IMR-90 (cell line): ENCODE measurements around the gene CFP.

Experiments
- FOS ChIP-seq: fragments of 150-350 bp; IDR thresholded peaks from 2 replicates; pipeline ENCODE4 v1.6.1; 2016; ENCODE audit warnings: low read depth, low read length
- MAFK ChIP-seq: IDR thresholded peaks from 2 replicates; pipeline ENCODE4 v1.6.1; 2012; ENCODE audit warnings: low read depth, low read length, improper control_type of control experiment
- POLR2A ChIP-seq: IDR thresholded peaks from 2 replicates; pipeline ENCODE4 v1.6.1; 2012; ENCODE audit warnings: mild to moderate bottlenecking, low read depth, low read length
- RAD21 ChIP-seq: IDR thresholded peaks from 2 replicates; pipeline ENCODE4 v1.6.1; 2012; ENCODE audit warnings: low read length, improper control_type of control experiment
- RFX5 ChIP-seq: IDR thresholded peaks from 2 replicates; pipeline ENCODE4 v1.8.0; 2012; ENCODE audit warnings: low read depth, mild to moderate bottlenecking, low read length, moderate library complexity
- TF ChIP-seq, protein P1 (sequence below): conservative IDR thresholded peaks from 2 replicates; pipeline ENCODE4 v1.5.1; 2012; ENCODE audit warnings: mild to moderate bottlenecking, low read depth, low read length, improper control_type of control experiment

DNA sequence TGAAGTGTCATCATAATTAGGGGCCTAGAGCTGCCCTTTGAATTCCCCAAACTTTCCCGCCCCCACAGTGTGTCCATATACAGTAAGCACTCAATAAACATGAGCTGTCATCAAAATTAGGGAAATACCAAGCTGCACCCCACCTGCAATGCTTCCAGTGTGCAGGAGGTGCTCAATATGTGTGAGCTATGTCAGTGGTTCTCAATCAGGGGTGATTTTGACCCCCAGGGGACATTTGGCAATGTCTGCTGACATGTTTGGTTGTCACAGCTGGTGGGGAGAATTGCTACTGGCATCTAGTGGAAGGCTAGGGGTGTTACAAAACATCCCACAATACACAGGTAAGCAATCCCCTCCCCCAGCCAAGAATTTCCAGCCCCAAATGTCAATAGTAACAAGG lies 748 bp downstream of the CFP start:
- TF ChIP-seq, protein P1, sequence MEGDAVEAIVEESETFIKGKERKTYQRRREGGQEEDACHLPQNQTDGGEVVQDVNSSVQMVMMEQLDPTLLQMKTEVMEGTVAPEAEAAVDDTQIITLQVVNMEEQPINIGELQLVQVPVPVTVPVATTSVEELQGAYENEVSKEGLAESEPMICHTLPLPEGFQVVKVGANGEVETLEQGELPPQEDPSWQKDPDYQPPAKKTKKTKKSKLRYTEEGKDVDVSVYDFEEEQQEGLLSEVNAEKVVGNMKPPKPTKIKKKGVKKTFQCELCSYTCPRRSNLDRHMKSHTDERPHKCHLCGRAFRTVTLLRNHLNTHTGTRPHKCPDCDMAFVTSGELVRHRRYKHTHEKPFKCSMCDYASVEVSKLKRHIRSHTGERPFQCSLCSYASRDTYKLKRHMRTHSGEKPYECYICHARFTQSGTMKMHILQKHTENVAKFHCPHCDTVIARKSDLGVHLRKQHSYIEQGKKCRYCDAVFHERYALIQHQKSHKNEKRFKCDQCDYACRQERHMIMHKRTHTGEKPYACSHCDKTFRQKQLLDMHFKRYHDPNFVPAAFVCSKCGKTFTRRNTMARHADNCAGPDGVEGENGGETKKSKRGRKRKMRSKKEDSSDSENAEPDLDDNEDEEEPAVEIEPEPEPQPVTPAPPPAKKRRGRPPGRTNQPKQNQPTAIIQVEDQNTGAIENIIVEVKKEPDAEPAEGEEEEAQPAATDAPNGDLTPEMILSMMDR: no peak
- no peak for TF ChIP-seq FOS
- no peak for TF ChIP-seq RAD21
- no peak for TF ChIP-seq POLR2A
- TF ChIP-seq MAFK: no peak
- TF ChIP-seq RFX5: no peak
